Upper lobe of right lung (tissue), 1 donor: Measurements from ENCODE around the gene NT5E. TPM values are rescaled to one million over a fixed set of nuclear protein-coding genes. Genes with fewer than 3 reads are reported as not detected.
"Not testable (repeated sequence)": the region's sequence is repeated elsewhere in the genome, so short reads cannot be mapped to it uniquely, and the experiment has no call there.

ENCODE experiments used
- ATAC-seq: fragments of 200-7000 bp; cut with Tn5 transposase; one replicate; pipeline ENCODE4 v1.9.1; 2020; ENCODE audit warnings: mild to moderate bottlenecking, moderate library complexity
- DNase-seq: peaks from one replicate; pipeline ENCODE4 v3.0.0-alpha.2; 2020
- H3K27ac ChIP-seq: fragments of 200-600 bp; one replicate; pipeline ENCODE4 v1.8.0; 2022
- H3K27me3 ChIP-seq: fragments of 200-600 bp; one replicate; pipeline ENCODE4 v1.8.0; 2022; ENCODE audit warnings: mild to moderate bottlenecking
- H3K36me3 ChIP-seq: fragments of 200-600 bp; one replicate; pipeline ENCODE4 v1.8.0; 2022
- H3K4me1 ChIP-seq: fragments of 200-600 bp; one replicate; pipeline ENCODE4 v1.8.0; 2022
- H3K4me3 ChIP-seq: fragments of 200-600 bp; one replicate; pipeline ENCODE4 v1.8.0; 2022; ENCODE audit warnings: mild to moderate bottlenecking
- H3K9me3 ChIP-seq: fragments of 200-600 bp; one replicate; pipeline ENCODE4 v1.8.0; 2022
- intact Hi-C: fragments of 100-400 bp; cut with DNase I; formaldehyde crosslinking; loops from one replicate; pipeline ENCODE4 v1.11.0; 2022
- total RNA-seq: library from RNA; stranded (reverse); fragmentation: NEBNext Ultra II Directional; extraction: Animal tissue kit (Norgen Biotek cat#: 25700); gene quantifications from one replicate; pipeline ENCODE4 v1.2.1, GENCODE V29; 2021
- TF ChIP-seq, protein P1 (sequence below): fragments of 200-600 bp; IDR thresholded peaks from one replicate; pipeline ENCODE4 v1.8.0; 2022; ENCODE audit warnings: antibody characterized with exemption
- donor health status: DM: no; HTN: yes; CAD: no; lungs with severe emphysema.

Gene NT5E
- total RNA-seq, 1 donor from 2014 or later, result 15.3 TPM

DNA sequence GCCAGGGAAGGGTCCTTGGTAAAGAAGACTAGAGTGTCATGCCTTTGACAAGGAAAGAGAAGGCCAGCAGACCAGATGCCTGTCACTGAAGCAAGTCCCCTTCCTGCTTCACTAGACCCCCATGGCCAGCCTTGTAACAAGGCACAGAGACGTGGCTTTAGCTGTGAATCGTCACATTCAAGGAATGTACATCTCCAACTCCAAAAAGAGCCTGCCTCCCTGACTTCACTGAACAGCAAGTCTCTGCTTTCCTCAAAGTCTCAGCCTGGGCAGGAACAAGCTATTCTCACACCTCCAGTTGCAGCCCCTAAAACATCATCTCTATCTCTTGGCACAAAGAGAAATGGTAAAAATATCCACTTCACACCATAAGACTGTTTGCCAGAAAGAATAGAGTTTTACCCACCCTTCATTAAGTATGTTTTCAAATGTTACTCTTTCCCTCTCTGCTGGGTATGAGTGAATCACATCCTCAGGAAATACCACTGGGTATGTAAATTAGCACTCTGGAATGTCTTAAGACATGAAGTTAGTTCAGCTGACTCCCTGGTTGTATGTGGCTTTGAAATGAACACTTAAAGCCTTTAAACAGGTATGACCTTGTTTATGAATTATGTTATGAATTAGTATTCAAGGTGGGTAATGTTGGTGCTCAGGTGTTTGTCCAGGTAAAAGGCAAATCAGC, 46.4 kb upstream of the NT5E start:
- DNase-seq (no peak), ATAC-seq (peak; percentile 78)
- intact Hi-C loops, result no loop called here

DNA sequence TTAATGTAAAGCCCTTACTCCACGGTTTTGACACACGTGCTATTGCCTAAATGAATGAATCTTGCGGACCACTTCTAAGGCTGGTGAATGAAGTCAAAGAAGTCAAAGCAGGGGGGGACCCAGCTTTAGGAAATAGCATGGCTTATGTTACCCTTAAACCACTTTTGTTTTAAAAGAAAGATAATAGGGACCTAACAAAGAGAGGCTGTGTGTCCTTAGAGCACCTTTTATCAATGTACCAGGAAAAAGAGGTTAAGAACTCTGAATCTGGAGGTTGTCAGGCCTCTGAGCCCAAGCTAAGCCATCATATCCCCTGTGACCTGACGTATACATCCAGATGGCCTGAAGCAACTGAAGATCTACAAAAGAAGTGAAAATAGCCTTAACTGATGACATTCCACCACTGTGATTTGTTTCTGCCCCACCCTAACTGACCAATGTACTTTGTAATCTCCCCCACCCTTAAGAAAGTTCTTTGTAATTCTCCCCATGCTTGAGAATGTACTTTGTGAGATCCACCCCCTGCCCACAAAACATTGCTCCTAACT, 45.8 kb upstream of the NT5E start:
- intact Hi-C loops, H3K36me3 ChIP-seq, H3K4me3 ChIP-seq, DNase-seq, H3K9me3 ChIP-seq, H3K27me3 ChIP-seq, ATAC-seq: not testable (repeated sequence)
- H3K27ac ChIP-seq, result peak overlapping the region; percentile 48
- H3K4me1 ChIP-seq, result peaks cover 16% of the 10 kb centered on the region

More for the DNA sequence above, 46.4 kb upstream of the NT5E start:
- Histone ChIP-seq H3K27ac (peak overlapping the region; percentile 48), H3K9me3 (no peaks in the 10 kb centered on the region), H3K27me3 (no peaks in the 10 kb centered on the region), H3K4me1 (peaks cover 16% of the 10 kb centered on the region), H3K36me3 (no peaks in the 10 kb centered on the region), H3K4me3 (no peak overlapping the region)
- TF ChIP-seq, protein P1, sequence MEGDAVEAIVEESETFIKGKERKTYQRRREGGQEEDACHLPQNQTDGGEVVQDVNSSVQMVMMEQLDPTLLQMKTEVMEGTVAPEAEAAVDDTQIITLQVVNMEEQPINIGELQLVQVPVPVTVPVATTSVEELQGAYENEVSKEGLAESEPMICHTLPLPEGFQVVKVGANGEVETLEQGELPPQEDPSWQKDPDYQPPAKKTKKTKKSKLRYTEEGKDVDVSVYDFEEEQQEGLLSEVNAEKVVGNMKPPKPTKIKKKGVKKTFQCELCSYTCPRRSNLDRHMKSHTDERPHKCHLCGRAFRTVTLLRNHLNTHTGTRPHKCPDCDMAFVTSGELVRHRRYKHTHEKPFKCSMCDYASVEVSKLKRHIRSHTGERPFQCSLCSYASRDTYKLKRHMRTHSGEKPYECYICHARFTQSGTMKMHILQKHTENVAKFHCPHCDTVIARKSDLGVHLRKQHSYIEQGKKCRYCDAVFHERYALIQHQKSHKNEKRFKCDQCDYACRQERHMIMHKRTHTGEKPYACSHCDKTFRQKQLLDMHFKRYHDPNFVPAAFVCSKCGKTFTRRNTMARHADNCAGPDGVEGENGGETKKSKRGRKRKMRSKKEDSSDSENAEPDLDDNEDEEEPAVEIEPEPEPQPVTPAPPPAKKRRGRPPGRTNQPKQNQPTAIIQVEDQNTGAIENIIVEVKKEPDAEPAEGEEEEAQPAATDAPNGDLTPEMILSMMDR, result no peak

DNA sequence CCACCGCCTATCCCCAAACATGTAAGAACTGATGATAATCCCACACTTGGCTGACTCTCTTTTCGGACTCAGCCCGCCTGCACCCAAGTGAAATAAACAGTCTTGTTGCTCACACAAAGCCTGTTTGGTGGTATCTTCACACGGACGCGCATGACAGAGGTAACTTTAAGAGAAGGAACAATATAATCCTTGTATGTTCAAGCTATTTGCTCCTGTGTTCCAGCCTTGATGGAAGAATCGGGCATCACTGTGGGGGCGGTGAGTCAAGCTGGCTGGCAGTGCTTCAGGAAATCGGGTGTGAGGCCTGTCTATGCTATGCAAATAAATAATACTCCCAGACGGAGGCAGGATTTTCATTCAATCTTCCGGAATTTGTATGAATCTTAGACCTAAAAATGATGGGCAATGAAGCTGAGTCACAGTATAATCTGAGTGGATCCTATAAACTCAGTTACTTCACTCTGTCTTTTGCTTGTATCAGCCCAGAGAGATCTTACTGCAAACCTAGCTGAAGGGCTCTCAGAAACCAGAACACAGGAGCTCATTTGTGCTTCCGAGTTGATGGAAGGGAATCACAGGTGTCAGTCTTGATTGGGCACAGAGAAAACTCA, 45.2 kb upstream of the NT5E start:
- Histone ChIP-seq H3K27me3 (no peaks in the 10 kb centered on the region), H3K4me1 (peaks cover 16% of the 10 kb centered on the region), H3K9me3 (no peaks in the 10 kb centered on the region), H3K4me3 (no peak overlapping the region), H3K36me3 (no peaks in the 10 kb centered on the region), H3K27ac (peak overlapping the region; percentile 48)
- TF ChIP-seq, protein P1, result no peak
- intact Hi-C loops, result no loop called here
- no peak for ATAC-seq
- no peak for DNase-seq

DNA sequence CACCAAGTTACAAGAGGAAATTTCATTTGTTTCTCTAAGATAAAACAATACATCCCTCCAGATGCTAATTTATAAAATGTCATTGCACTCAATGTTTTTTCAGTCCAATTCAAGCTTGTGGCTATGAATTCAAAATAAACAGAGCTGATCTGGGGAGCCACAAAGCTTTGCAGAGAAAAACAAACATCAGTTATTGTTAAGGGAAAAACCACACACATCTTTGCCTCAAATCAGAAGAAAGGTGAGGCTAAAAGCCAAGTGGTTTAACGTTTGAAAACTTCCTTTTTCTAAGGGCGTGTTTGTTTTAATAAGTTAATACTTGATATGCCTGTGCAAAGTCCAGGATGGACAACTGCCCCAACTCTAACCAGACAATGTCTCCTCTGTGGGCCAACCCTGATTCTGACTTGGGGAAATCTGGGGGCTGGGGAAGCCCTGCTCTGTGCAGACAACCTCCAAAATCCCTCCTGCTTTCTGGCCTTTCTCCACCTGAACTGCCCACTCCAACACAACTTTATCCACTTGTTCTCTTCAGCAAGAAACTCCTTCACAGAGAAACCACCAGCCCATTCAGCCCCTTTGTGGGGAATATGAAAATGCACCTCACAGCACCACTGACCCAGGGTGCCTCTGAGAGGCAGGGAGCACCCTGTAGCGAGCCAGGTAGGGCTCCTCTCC, 44.6 kb upstream of the NT5E start:
- intact Hi-C loops, result no loop called here
- ATAC-seq (peak; percentile 58), DNase-seq (no peak)
- TF ChIP-seq, protein P1, result no peak
- Histone ChIP-seq H3K4me3 (no peak overlapping the region), H3K9me3 (no peaks in the 10 kb centered on the region), H3K27me3 (no peaks in the 10 kb centered on the region), H3K36me3 (no peaks in the 10 kb centered on the region), H3K4me1 (peaks cover 16% of the 10 kb centered on the region), H3K27ac (no peak overlapping the region)

DNA sequence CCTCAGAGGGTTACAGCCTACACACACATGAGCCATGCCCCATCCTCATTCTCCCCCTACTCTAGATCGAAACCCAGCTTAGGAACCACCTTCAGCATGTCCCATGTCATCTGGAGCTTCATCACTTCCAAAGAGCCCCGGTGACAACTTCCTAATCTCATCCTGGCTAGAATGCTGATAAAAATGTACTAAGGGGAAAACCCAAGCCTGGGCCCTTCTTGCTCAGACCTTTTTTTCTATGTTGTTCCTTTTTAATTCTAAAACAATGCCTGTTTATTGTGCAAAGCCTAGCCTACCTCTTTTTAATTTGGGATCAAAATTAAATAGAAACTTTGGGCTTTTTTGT, 44.1 kb upstream of the NT5E start:
- peaks cover 16% of the 10 kb centered on the region for H3K4me1 ChIP-seq
- no peak for DNase-seq
- ATAC-seq, result no peak
- H3K27ac ChIP-seq, result no peak overlapping the region
- no peaks in the 10 kb centered on the region for H3K9me3 ChIP-seq
- intact Hi-C loops, result no loop called here
- H3K27me3 ChIP-seq, result no peaks in the 10 kb centered on the region
- TF ChIP-seq, protein P1, result no peak
- no peak overlapping the region for H3K4me3 ChIP-seq
- H3K36me3 ChIP-seq, result no peaks in the 10 kb centered on the region

DNA sequence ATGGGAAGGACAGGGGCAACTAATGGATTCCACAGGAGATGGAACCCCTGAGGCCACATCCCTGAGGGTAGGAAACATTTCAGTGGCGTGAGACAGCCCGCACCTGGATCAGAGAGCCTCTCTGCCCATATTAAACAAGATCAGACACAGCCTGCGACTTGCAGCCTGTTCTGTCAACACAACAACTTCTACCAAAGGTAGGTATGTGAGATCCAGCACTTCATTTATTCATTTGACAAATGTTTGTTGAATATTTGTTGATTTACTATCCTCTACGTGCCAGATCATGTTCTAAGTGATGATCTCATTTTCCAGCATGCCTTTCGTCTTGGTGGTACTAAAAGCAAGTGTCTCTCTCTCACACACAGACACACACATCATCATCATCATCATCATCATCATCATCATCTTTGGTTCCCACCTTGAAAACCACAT, 43.2 kb upstream of the NT5E start:
- no peaks in the 10 kb centered on the region for H3K36me3 ChIP-seq
- H3K27ac ChIP-seq, result no peak overlapping the region
- TF ChIP-seq, protein P1, result no peak
- no peak overlapping the region for H3K4me3 ChIP-seq
- no peaks in the 10 kb centered on the region for H3K27me3 ChIP-seq
- H3K9me3 ChIP-seq, result no peaks in the 10 kb centered on the region
- DNase-seq (no peak), ATAC-seq (no peak)
- peaks cover 16% of the 10 kb centered on the region for H3K4me1 ChIP-seq
- intact Hi-C loops, result no loop called here
